Transverse colon (tissue), 4 donors: ENCODE data around the gene DBX1.

ENCODE experiments used
- CTCF ChIP-seq, 5 experiments: fragments of 200-600 bp in 3 of 5; fragments of 450-650 bp in 2 of 5; sonication (generic) in 3 of 5; IDR thresholded peaks; 1 replicate in 2 of 5; 2 replicates in 3 of 5; pipeline ENCODE4 v1.5.1; 2016 to 2017; ENCODE audit warnings: antibody characterized with exemption in 5 of 5, inconsistent platforms in 3 of 5, mild to moderate bottlenecking in 2 of 5, moderate library complexity in 1 of 5
- EP300 ChIP-seq: sonication (generic); formaldehyde crosslinking; IDR thresholded peaks from one replicate; pipeline ENCODE4 v1.6.1; 2017; ENCODE audit warnings: antibody characterized with exemption, low read depth
- POLR2AphosphoS5 ChIP-seq, 3 donors: sonication (generic); formaldehyde crosslinking; IDR thresholded peaks; one replicate each; pipeline ENCODE4 v1.6.1; 2016; ENCODE audit warnings: antibody characterized with exemption in 3 of 3

GRCh38 chr11:20204681-20205080 lies 44.4 kb upstream of the DBX1 start:
- no peak for TF ChIP-seq POLR2AphosphoS5 (IDR thresholded peaks at IDR 0.05)
- TF ChIP-seq CTCF (IDR thresholded peaks at IDR 0.05) = no peak
- no peak for TF ChIP-seq EP300
